GM13977 (cell line): ENCODE measurements around the gene MSANTD1.

Experiments
- DNase-seq: peaks from one replicate; pipeline ENCODE4 v3.0.0; 2012; ENCODE audit warnings: low spot score
- CTCF ChIP-seq: IDR thresholded peaks from 2 replicates; pipeline ENCODE4 v1.5.1; 2012; ENCODE audit warnings: mild to moderate bottlenecking, control low read depth; ENCODE audit not compliant: insufficient read depth; ENCODE audit errors: extremely low read depth, missing control alignments
- in situ Hi-C: fragments of 300-500 bp; cut with MboI; formaldehyde crosslinking; loops from one replicate; pipeline ENCODE4 v1.12.0; 2022; ENCODE audit warnings: low sequenced_read_pairs, low pct_unique_long_range_greater_than_20kb, mixed read lengths, inconsistent platforms; ENCODE audit not compliant: unreplicated experiment

MSANTD1 gene

GRCh38 chr4:3255611-3256186 lies 6.7 kb downstream of the MSANTD1 start:
- no peak for TF ChIP-seq CTCF
- in situ Hi-C loops = no loop called here
- no peak for DNase-seq

GRCh38 chr4:3256230-3257102 lies 7.5 kb downstream of the MSANTD1 start:
- no peak for DNase-seq
- TF ChIP-seq CTCF = no peak
- in situ Hi-C loops = no loop called here

GRCh38 chr4:3257103-3257555 lies 8.2 kb downstream of the MSANTD1 start:
- no peak for TF ChIP-seq CTCF
- DNase-seq = no peak
- in situ Hi-C loops = no loop called here

- no peak for DNase-seq
- in situ Hi-C loops = no loop called here
- no peak for TF ChIP-seq CTCF
Measured at GRCh38 chr4:3257556-3258482, 8.9 kb downstream of the MSANTD1 start.

GRCh38 chr4:3261411-3262207 lies 12.7 kb downstream of the MSANTD1 start:
- in situ Hi-C loops = no loop called here
- no peak for TF ChIP-seq CTCF
- DNase-seq = no peak
